RWPE2 (cell line): ENCODE data around the gene TGM2.

Source experiments
- ATAC-seq: fragments of 200-7000 bp; cut with Tn5 transposase; 3 replicates; pipeline ENCODE4 v1.9.1; 2021; ENCODE audit warnings: low read depth
- DNase-seq: peaks from one replicate; pipeline ENCODE4 v3.0.0-alpha.2; 2020; ENCODE audit warnings: low spot score
- H3K27ac ChIP-seq: fragments of 450-650 bp; 2 replicates; pipeline ENCODE4 v1.5.1; 2017; ENCODE audit warnings: mild to moderate bottlenecking; ENCODE audit not compliant: poor library complexity, severe bottlenecking
- H3K27me3 ChIP-seq: fragments of 250-450 bp; sonication (Bioruptor Pico); 2 replicates; pipeline ENCODE4 v1.5.1; 2021; ENCODE audit warnings: mild to moderate bottlenecking, moderate library complexity; ENCODE audit not compliant: insufficient read depth, poor library complexity, severe bottlenecking
- H3K36me3 ChIP-seq: fragments of 250-450 bp; sonication (Bioruptor Pico); 2 replicates; pipeline ENCODE4 v1.5.1; 2020; ENCODE audit warnings: low read depth, mild to moderate bottlenecking, moderate library complexity
- H3K4me1 ChIP-seq: fragments of 250-450 bp; sonication (Bioruptor Pico); 2 replicates; pipeline ENCODE4 v1.5.1; 2021; ENCODE audit warnings: mild to moderate bottlenecking, moderate library complexity; ENCODE audit not compliant: insufficient read depth, poor library complexity, severe bottlenecking
- H3K4me3 ChIP-seq: fragments of 250-450 bp; sonication (Bioruptor Pico); 2 replicates; pipeline ENCODE4 v1.5.1; 2021; ENCODE audit warnings: mild to moderate bottlenecking, moderate library complexity; ENCODE audit not compliant: severe bottlenecking
- H3K9me3 ChIP-seq: fragments of 250-450 bp; sonication (Bioruptor Pico); 2 replicates; pipeline ENCODE4 v1.5.1; 2021; ENCODE audit warnings: mild to moderate bottlenecking, moderate library complexity; ENCODE audit not compliant: severe bottlenecking
- TF ChIP-seq, protein P1 (sequence below): fragments of 450-650 bp; IDR thresholded peaks from one replicate; pipeline ENCODE4 v1.5.1; 2017; ENCODE audit warnings: mild to moderate bottlenecking, moderate library complexity; ENCODE audit not compliant: poor library complexity, severe bottlenecking

The TGM2 gene

DNA sequence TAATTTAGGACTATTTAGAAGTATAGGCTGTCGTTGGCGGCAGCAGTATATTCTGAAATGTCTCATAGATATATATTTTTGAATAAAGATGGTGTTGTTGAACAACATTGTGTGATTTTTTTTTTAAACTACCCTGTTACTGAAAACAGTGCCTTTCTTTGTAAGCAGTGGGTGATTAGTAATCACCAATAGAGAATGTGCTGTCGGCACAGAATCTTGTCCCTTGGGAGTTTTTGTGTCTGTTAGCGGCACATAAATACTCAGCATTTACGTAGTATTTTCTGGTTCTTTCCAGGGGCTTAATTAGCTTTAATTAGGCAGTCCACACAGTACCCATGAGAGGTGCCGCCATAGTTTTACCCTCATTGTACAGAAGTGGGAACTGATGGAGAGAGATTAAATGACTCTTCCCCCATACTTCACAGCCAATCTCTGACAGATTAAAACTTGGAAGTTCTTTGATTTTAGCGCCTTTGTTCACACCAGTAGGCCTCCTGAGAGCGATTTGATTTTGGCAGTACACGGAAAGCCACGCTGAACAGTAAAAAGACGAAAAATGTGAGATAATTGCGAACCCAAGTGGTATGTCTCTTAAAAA, 72.7 kb downstream of the TGM2 start:
- ATAC-seq (no peak), DNase-seq (no peak)
- Histone ChIP-seq H3K4me3 (no peak overlapping the region), H3K27ac (no peak overlapping the region), H3K36me3 (peaks cover 53% of the 10 kb centered on the region), H3K27me3 (no peaks in the 10 kb centered on the region), H3K4me1 (peaks cover 13% of the 10 kb centered on the region), H3K9me3 (no peaks in the 10 kb centered on the region)
- TF ChIP-seq, protein P1, sequence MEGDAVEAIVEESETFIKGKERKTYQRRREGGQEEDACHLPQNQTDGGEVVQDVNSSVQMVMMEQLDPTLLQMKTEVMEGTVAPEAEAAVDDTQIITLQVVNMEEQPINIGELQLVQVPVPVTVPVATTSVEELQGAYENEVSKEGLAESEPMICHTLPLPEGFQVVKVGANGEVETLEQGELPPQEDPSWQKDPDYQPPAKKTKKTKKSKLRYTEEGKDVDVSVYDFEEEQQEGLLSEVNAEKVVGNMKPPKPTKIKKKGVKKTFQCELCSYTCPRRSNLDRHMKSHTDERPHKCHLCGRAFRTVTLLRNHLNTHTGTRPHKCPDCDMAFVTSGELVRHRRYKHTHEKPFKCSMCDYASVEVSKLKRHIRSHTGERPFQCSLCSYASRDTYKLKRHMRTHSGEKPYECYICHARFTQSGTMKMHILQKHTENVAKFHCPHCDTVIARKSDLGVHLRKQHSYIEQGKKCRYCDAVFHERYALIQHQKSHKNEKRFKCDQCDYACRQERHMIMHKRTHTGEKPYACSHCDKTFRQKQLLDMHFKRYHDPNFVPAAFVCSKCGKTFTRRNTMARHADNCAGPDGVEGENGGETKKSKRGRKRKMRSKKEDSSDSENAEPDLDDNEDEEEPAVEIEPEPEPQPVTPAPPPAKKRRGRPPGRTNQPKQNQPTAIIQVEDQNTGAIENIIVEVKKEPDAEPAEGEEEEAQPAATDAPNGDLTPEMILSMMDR = no peak

DNA sequence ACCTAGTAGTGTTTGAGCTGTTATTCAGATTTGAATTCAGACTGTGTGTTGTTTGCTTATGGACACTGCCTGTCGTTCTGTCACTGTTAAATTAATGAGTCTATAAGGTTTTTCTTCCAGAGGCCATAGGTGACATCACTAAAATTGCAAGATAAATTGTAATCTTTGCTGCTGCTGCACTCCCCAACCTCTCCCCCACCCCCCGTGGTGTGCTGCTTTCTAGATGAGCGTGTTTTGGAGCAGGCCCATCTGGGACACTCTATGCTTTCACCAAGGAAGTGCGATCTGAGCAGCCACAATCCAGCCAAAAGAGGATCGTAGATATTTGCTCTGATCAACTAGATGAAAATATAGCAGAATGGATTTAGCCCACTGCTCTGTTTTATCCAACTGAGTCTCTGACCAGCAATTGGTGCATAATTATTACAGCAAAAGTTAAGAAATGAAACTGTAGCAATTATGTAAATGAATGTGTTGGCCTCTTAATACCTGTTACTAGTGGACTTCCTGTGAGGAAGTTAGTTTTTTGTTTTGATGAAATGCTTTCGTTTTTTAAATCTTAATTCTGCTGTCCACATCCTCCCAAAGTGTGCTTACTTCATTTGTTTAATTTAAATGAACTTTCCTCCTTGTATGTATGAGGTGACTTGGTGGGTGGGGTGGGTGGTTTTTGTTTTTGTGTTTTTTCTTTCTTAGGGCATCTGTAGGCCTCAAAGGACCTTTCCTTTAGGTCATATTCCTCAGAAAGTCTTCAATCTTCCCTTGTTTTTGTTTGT, 73.4 kb downstream of the TGM2 start:
- H3K4me1 ChIP-seq = peaks cover 13% of the 10 kb centered on the region
- no peaks in the 10 kb centered on the region for H3K27me3 ChIP-seq
- DNase-seq (no peak), ATAC-seq (no peak)
- peaks cover 61% of the 10 kb centered on the region for H3K36me3 ChIP-seq
- no peaks in the 10 kb centered on the region for H3K9me3 ChIP-seq
- TF ChIP-seq, protein P1 = no peak
- H3K4me3 ChIP-seq = no peak overlapping the region
- no peak overlapping the region for H3K27ac ChIP-seq

DNA sequence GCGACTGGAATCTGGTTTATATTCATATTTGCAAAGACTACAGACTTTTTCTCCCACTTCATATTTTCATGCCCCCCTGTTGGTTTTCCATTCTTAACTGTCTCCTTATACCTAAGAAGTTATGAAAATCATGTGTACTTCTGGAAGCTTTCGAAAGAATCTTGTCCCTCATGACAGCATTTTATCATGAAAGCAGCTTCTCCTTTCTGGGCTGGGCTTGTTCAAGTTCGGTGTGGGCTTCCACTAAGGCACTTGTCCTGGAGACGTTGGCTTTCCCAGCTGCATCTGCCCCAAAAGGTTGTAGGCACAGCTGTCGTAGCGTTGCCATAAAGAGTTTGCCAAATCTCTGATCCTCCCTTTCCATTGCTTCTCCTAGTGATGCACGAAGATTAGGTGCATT, 75.0 kb downstream of the TGM2 start:
- H3K27me3 ChIP-seq = no peaks in the 10 kb centered on the region
- peaks cover 13% of the 10 kb centered on the region for H3K4me1 ChIP-seq
- H3K9me3 ChIP-seq = no peaks in the 10 kb centered on the region
- H3K36me3 ChIP-seq = peaks cover 74% of the 10 kb centered on the region
- TF ChIP-seq, protein P1 = no peak
- DNase-seq (no peak), ATAC-seq (no peak)
- H3K4me3 ChIP-seq = no peak overlapping the region
- H3K27ac ChIP-seq = no peak overlapping the region

DNA sequence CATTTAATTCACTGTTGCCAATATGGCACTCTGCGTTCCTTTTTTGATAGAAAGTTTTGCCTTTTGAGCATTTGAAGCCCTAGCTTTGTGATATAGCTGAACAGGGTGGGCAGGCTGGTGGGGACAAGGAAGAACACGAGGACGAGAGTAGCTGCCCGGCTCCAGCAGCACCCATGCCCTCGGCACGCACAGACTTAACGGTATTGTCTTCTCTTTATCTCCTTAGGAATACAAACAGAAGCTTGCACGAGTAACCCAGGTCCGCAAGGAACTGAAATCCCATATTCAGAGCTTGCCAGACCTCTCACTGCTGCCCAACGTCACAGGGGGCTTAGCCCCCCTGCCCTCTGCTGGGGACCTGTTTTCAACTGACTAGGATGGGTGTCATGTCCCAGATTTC, 75.6 kb downstream of the TGM2 start:
- Histone ChIP-seq H3K9me3 (no peaks in the 10 kb centered on the region), H3K27me3 (no peaks in the 10 kb centered on the region), H3K27ac (no peak overlapping the region), H3K4me3 (no peak overlapping the region), H3K4me1 (peaks cover 7% of the 10 kb centered on the region), H3K36me3 (peaks cover 78% of the 10 kb centered on the region)
- ATAC-seq (no peak), DNase-seq (no peak)
- TF ChIP-seq, protein P1 = no peak

DNA sequence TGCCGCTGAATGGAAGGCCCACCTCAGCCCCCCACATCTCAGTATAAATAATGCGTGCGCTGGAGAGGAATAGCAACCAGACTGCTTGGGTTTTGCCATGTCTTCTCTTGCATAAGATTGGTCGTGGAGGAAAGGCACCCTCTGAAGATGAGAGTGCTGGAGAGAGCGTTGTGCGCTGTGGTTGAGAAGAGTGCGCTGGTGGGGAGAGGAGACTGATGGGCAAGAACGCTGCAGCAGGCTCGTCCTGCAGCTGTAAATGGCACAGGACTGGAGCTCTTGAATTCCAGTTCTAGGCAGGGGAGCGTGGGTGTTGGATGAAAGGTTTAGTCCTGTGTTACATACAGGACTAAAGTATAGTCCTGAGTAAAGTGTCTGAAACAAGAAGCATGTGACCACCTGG, 80.0 kb downstream of the TGM2 start:
- Histone ChIP-seq H3K27ac (peak overlapping the region; percentile 12), H3K36me3 (peaks cover 91% of the 10 kb centered on the region), H3K4me1 (no peaks in the 10 kb centered on the region), H3K27me3 (no peaks in the 10 kb centered on the region), H3K4me3 (no peak overlapping the region), H3K9me3 (no peaks in the 10 kb centered on the region)
- ATAC-seq (no peak), DNase-seq (no peak)
- TF ChIP-seq, protein P1 = no peak
